GM12865 (cell line): ENCODE results near the gene PTPRN2.
"Not testable (repeated sequence)": the region's sequence is repeated elsewhere in the genome, so short reads cannot be mapped to it uniquely, and the experiment has no call there.

ENCODE experiments used
- DNase-seq: peaks from one replicate; pipeline ENCODE4 v3.0.0; 2010; ENCODE audit warnings: low read depth
- H3K4me3 ChIP-seq: 2 replicates; pipeline ENCODE4 v1.5.1; 2011; ENCODE audit warnings: mild to moderate bottlenecking, low read depth, low read length, control low read depth
- CTCF ChIP-seq: IDR thresholded peaks from 2 replicates; pipeline ENCODE4 v1.5.1; 2011; ENCODE audit warnings: low read length, control low read depth, low read depth, inconsistent platforms; ENCODE audit not compliant: insufficient read depth; ENCODE audit errors: missing control alignments

The PTPRN2 gene

DNA sequence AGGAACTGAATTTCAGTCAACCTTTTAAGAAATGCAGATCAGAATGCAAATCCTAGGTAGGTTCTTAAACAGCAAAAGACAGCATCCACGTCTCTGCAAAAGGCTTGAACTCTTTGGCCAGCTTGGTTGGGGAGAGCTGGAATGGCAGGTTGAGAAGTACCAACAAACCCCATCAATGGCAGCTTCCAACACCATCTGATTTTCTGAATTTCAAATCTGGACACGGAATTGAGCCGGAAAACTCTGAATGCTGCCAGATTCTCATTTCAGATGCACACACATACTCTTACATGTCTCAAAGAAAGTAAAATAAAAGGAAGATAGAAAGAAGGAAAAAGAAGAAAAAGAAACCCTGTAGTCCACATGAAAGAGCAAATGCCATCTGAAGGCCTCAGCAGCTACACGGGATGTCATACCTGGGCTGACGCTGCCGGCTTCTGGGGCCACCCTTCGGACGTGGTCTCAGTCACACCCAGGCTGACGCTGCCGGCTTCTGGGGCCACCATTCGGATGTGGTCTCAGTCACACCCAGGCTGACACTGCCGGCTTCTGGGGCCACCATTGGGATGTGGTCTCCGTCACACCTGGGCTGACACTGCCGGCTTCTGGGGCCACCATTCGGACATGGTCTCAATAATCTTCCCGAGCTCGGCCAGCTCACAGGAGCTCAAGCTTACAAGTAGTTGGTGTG is 165.3 kb downstream of the PTPRN2 start:
- no peak for TF ChIP-seq CTCF
- no peak overlapping the region for H3K4me3 ChIP-seq
- DNase-seq: no peak

DNA sequence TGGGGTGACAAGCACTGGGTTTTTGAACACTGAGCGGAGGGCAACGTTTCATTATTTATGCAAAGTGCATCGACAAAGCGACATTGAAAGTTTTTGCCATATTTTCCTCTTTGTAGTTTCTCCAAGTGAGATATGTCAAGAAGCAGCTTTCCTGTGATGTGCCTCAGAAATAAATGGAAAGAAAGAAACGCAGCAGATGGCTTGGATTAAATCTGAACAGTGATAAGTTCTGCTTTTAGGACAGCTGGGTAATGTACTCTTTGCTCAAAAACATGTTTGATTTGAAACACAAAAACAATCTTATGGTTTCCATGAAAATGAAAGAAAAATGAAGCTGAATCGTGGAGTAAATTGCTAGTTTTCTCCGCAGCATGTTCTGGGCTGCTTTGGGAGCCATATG is 166.3 kb downstream of the PTPRN2 start:
- no peak for TF ChIP-seq CTCF
- no peak for DNase-seq
- H3K4me3 ChIP-seq: no peak overlapping the region

GRCh38 chr7:158420591-158421340 is 166.9 kb downstream of the PTPRN2 start:
- no peak for DNase-seq
- H3K4me3 ChIP-seq: no peak overlapping the region
- TF ChIP-seq CTCF: no peak

GRCh38 chr7:158419238-158419785 is 168.3 kb downstream of the PTPRN2 start:
- no peak for TF ChIP-seq CTCF
- H3K4me3 ChIP-seq: no peak overlapping the region
- no peak for DNase-seq

DNA sequence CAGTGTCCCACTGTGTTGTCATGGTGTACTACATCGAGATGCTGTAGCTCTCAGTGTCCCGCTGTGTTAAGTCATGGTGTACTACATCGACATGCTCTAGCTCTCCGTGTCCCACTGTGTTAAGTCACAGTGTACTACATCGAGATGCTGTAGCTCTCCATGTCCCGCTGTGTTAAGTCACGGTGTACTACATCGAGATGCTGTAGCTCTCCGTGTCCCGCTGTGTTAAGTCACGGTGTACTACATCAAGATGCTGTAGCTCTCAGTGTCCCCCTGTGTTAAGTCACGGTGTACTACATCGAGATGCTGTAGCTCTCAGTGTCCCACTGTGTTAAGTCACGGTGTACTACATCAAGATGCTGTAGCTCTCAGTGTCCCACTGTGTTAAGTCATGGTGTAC is 169.2 kb downstream of the PTPRN2 start:
- not testable (repeated sequence) for DNase-seq, H3K4me3 ChIP-seq

DNA sequence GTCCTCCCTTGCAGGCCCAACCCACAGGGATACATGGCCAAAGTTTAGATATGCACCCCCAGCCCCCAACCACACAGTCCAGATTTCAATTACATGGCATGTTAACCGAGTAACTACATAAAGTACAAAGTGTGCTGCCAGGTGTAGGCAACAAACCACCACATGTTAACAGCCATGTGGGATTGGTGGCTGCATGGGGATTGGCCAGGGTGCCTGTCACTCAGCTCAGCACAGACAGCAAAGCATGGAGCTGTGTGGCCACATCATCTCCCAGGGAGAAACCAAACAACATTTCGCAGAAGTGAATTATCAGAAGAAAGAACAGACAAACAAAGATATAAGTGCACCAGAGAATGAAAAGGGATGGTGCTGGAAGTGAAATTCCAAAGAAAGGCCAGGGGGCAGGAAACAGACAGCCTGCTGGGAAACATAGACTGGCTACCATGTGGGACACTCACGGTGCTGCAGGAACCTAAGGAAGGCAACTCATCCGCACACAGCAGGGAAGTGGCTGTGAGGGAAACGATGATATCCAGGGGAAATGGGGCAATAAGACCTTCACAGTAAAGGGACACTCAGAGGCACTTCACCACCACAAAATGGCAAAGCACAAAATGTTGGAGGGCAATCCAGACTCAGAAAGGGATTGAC is 171.2 kb downstream of the PTPRN2 start:
- no peak for DNase-seq
- H3K4me3 ChIP-seq: no peak overlapping the region
- TF ChIP-seq CTCF: no peak

- DNase-seq: no peak
- H3K4me3 ChIP-seq: no peak overlapping the region
- no peak for TF ChIP-seq CTCF
These were observed 172.3 kb downstream of the PTPRN2 start for GRCh38 chr7:158415316-158415715.
